BLaER1 treated with 17β-estradiol and CSF1 and Interleukin-3, amounts not matched to agents 10 nM and 100 nM (cell line): ENCODE data around the gene ELMOD1.

Experiments used
- H3K27ac ChIP-seq, 11 experiments: shearing (Covaris generic); formaldehyde crosslinking; 2 replicates each; pipeline ENCODE4 v1.8.1; 2022
- H3K27me3 ChIP-seq, 11 experiments: shearing (Covaris generic); formaldehyde crosslinking; 2 replicates each; pipeline ENCODE4 v1.8.1; 2022
- H3K36me3 ChIP-seq, 11 experiments: shearing (Covaris generic); formaldehyde crosslinking; 2 replicates each; pipeline ENCODE4 v1.8.1; 2022
- H3K4me1 ChIP-seq, 10 experiments: shearing (Covaris generic); formaldehyde crosslinking; 2 replicates each; pipeline ENCODE4 v1.8.1; 2022
- H3K4me2 ChIP-seq, 11 experiments: shearing (Covaris generic); formaldehyde crosslinking; 2 replicates each; pipeline ENCODE4 v1.8.1; 2022
- H3K4me3 ChIP-seq, 10 experiments: shearing (Covaris generic); formaldehyde crosslinking; 2 replicates each; pipeline ENCODE4 v1.8.1; 2022
- H3K9ac ChIP-seq, 11 experiments: shearing (Covaris generic); formaldehyde crosslinking; 2 replicates each; pipeline ENCODE4 v1.8.1; 2022
- H3K9me3 ChIP-seq, 11 experiments: shearing (Covaris generic); formaldehyde crosslinking; replicated peaks in 1 of 11; 2 replicates each; pipeline ENCODE4 v1.8.1; 2022
- H4K20me1 ChIP-seq, 11 experiments: shearing (Covaris generic); formaldehyde crosslinking; 2 replicates each; pipeline ENCODE4 v1.8.1; 2022
- Cebpa-rat ChIP-seq, 11 experiments: shearing (Covaris generic); IDR thresholded peaks; 2 replicates each; pipeline ENCODE4 v1.8.1; 2022

ELMOD1 gene

GRCh38 chr11:107659310-107659709 is 68.4 kb downstream of the ELMOD1 start:
- Histone ChIP-seq H3K4me2 (no peak overlapping the region), H3K4me3 (no peak overlapping the region), H3K9ac (no peak overlapping the region), H4K20me1 (no peaks in the 10 kb centered on the region), H3K36me3 (no peaks in the 10 kb centered on the region), H3K27me3 (no peaks in the 10 kb centered on the region), H3K9me3 (no peaks in the 10 kb centered on the region), H3K4me1 (peaks cover 0 to 43% (median 4%) of the 10 kb centered on the region in 10 experiments; a peak in 9 of 20 replicates), H3K27ac (no peak overlapping the region)
- TF ChIP-seq Cebpa-rat (IDR thresholded peaks at IDR 0.05) = no peak

DNA sequence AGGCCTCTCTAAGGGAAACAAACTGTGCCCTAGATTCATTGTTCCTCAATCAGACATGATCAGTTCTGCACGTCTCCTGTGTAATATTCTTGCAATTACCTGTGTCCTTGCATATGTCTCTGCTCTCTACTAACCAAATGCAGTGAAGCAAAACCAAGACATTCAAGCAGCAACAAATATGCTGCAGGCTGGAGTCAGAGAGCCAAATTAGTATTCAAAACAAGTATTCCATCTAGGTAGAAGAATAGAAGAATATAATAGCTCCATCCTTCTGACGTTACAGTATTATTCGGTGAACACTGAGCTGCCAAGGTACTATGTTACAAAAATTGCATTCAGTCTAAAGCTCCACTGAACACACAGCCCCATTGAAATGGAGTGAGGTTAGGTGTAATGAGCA is 69.1 kb downstream of the ELMOD1 start:
- Histone ChIP-seq H3K27me3 (no peaks in the 10 kb centered on the region), H3K9me3 (no peaks in the 10 kb centered on the region), H3K4me3 (no peak overlapping the region), H3K9ac (no peak overlapping the region), H3K4me2 (no peak overlapping the region), H4K20me1 (no peaks in the 10 kb centered on the region), H3K4me1 (peaks cover 0 to 39% (median 4%) of the 10 kb centered on the region in 10 experiments; a peak in 9 of 20 replicates), H3K27ac (no peak overlapping the region), H3K36me3 (no peaks in the 10 kb centered on the region)
- TF ChIP-seq Cebpa-rat (IDR thresholded peaks at IDR 0.05) = no peak

DNA sequence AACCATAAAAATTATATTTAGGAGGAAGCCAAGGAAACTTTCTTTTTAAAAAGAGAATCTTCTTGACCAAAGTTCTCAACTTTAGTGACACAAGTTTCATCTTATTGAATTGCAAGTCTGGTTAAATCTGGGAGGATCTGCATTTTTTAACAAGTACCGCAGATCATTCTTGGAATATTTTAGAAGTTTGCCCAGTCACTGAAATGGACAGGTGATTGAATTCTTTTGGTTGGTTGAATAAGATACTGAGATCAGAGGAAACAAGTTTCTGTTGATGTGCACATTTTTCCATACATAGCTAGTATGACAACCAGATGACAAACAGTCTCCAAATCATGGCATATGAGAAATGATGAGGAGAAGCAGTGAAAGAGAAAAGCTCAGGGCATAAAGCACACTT is 70.7 kb downstream of the ELMOD1 start:
- no peak overlapping the region for H3K4me3 ChIP-seq

DNA sequence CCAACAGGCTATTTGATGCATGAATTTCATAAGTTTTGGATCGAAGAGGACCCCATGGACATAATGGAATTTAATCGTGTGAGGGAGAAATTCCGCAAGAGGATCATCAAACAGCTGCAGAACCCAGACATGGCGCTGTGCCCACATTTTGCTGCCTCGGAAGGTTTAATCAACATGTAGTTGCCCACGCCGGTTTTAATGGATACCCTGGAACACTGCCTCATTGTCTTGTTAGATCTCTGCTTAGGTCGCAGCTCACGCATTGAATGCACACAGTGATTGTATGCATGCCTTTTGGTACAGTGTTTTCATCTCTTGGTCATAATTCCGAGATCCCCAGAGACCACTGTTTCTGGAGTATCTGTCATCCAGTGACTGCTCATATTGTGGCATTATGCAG is 74.1 kb downstream of the ELMOD1 start:
- Histone ChIP-seq H3K9ac (no peak overlapping the region), H3K4me1 (peaks cover 0 to 9% (median 0%) of the 10 kb centered on the region in 10 experiments; a peak in 1 of 20 replicates), H3K27me3 (no peaks in the 10 kb centered on the region), H3K27ac (no peak overlapping the region), H3K9me3 (no peaks in the 10 kb centered on the region), H3K36me3 (no peaks in the 10 kb centered on the region), H3K4me3 (no peak overlapping the region), H3K4me2 (no peak overlapping the region), H4K20me1 (no peaks in the 10 kb centered on the region)
- no peak for TF ChIP-seq Cebpa-rat (IDR thresholded peaks at IDR 0.05)

More for the DNA sequence above, 70.7 kb downstream of the ELMOD1 start:
- Histone ChIP-seq H3K27ac (no peak overlapping the region), H3K27me3 (no peaks in the 10 kb centered on the region), H3K9ac (no peak overlapping the region), H4K20me1 (no peaks in the 10 kb centered on the region), H3K4me1 (peaks cover 0 to 24% (median 0%) of the 10 kb centered on the region in 10 experiments; a peak in 7 of 20 replicates), H3K9me3 (no peaks in the 10 kb centered on the region), H3K4me2 (0 out of 22 replicates have a peak overlapping the region, but pooled peaks of 1 of the 11 experiments have one; percentile 8), H3K36me3 (no peaks in the 10 kb centered on the region)
- TF ChIP-seq Cebpa-rat (IDR thresholded peaks at IDR 0.05) = no peak

GRCh38 chr11:107666911-107667613 is 76.1 kb downstream of the ELMOD1 start:
- no peak overlapping the region for H3K4me2 ChIP-seq
- no peaks in the 10 kb centered on the region for H3K36me3 ChIP-seq
- no peaks in the 10 kb centered on the region for H3K9me3 ChIP-seq
- H4K20me1 ChIP-seq = no peaks in the 10 kb centered on the region
- peaks cover 0 to under 1% (median 0%) of the 10 kb centered on the region in 10 experiments; a peak in 1 of 20 replicates for H3K4me1 ChIP-seq
- no peaks in the 10 kb centered on the region for H3K27me3 ChIP-seq
- no peak for TF ChIP-seq Cebpa-rat (IDR thresholded peaks at IDR 0.05)
- H3K27ac ChIP-seq = no peak overlapping the region
- H3K9ac ChIP-seq = no peak overlapping the region
- no peak overlapping the region for H3K4me3 ChIP-seq

DNA sequence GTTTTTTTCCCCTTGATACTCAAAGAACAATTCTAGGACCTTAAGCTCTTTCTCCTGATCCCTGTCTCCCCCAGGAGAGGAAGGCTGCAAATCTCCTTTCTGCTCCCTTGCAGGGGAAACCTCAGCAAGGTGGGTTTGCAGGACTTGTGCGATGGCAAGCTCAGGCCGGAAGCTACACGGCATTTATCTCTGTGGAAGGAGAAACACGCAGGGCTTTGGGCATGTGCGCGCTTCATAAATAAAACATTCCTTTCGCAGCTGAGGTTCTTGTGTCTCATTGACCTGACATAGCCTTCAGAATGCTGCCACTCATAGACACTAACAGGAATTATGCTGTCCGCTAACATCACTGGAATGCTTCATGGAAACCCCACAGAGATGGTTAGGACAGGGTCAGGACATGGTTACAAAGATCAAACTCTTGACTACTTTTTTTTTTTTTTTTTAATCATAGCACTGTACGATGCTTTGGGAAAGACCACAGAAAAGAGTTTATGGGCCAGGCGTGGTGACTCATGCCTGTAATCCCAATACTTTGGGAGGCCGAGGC is 78.3 kb downstream of the ELMOD1 start:
- Histone ChIP-seq H3K9me3 (no peaks in the 10 kb centered on the region), H3K36me3 (no peaks in the 10 kb centered on the region), H3K4me2 (no peak overlapping the region), H3K4me1 (no peaks in the 10 kb centered on the region), H3K27ac (no peak overlapping the region), H3K4me3 (no peak overlapping the region), H3K27me3 (no peaks in the 10 kb centered on the region), H4K20me1 (no peaks in the 10 kb centered on the region), H3K9ac (no peak overlapping the region)
- no peak for TF ChIP-seq Cebpa-rat (IDR thresholded peaks at IDR 0.05)

- no peak overlapping the region for H3K27ac ChIP-seq
- no peak for TF ChIP-seq Cebpa-rat (IDR thresholded peaks at IDR 0.05)
- H3K36me3 ChIP-seq = no peaks in the 10 kb centered on the region
- H3K4me2 ChIP-seq = no peak overlapping the region
- no peak overlapping the region for H3K4me3 ChIP-seq
- no peaks in the 10 kb centered on the region for H3K27me3 ChIP-seq
- no peaks in the 10 kb centered on the region for H4K20me1 ChIP-seq
- H3K4me1 ChIP-seq = no peaks in the 10 kb centered on the region
- no peak overlapping the region for H3K9ac ChIP-seq
- no peaks in the 10 kb centered on the region for H3K9me3 ChIP-seq
Measured at GRCh38 chr11:107669893-107670601, 79.1 kb downstream of the ELMOD1 start.

DNA sequence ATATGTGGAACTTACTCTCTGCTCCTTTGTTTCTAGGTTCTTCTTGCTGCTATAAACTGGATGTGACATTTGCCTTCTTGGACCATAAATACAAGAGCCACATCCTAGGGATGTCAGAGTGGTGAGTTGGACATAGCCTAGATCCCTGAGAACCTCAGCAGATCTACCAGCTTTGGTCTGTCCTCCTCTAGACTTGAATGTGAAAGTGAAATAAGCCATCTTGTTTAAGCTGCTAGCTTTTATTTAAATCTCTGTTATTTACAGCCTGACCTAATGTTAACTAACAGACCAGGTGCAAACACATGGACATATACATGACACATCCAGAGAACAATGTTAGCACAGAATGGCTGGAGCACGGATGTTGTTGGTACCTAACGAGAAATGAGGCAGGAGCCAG is 85.0 kb downstream of the ELMOD1 start:
- Histone ChIP-seq H3K27me3 (no peaks in the 10 kb centered on the region), H3K9ac (no peak overlapping the region), H3K4me1 (no peaks in the 10 kb centered on the region), H3K27ac (no peak overlapping the region), H3K36me3 (no peaks in the 10 kb centered on the region), H3K4me2 (no peak overlapping the region), H4K20me1 (no peaks in the 10 kb centered on the region), H3K9me3 (no peaks in the 10 kb centered on the region), H3K4me3 (no peak overlapping the region)
- TF ChIP-seq Cebpa-rat (IDR thresholded peaks at IDR 0.05) = no peak

DNA sequence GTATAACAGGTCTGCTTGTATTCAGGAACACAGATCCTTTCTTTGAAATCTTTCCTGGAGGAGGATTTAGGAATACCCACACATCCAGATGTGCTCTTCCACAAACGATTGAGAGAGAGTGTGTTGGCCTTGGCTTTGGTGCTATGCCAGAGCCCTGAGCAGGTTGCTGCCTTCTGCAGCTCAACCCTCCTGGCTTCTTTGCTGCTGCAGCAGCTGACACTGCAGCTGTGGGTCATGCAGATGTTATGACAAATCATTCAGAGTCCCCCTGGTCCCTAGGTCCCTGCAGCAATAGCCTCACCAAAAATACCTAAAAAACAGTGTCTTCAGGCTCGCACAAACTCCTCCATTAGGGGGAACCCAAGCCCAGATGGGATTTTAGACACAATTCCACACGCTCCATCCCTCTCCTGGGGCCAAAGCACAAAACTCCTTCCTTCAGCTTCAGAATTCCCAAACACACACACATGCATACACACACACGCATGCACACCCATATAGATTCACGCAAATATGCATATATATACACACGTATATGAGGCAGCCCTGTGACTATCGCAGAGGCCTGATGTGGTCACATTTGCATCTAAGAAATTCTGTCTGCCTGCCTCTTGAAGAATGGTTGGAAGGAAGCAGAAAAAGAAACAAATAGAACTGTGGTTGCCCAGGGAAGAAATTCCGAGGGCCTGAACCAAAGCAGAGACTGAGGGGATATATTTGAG is 85.5 kb downstream of the ELMOD1 start:
- no peak for TF ChIP-seq Cebpa-rat (IDR thresholded peaks at IDR 0.05)
- Histone ChIP-seq H3K36me3 (no peaks in the 10 kb centered on the region), H3K9me3 (no peaks in the 10 kb centered on the region), H3K4me3 (no peak overlapping the region), H3K9ac (no peak overlapping the region), H3K27ac (no peak overlapping the region), H3K4me1 (peaks cover 0 to under 1% (median 0%) of the 10 kb centered on the region in 10 experiments; a peak in 4 of 20 replicates), H3K27me3 (no peaks in the 10 kb centered on the region), H4K20me1 (no peaks in the 10 kb centered on the region), H3K4me2 (no peak overlapping the region)
